HL-60/S4 treated with retinoic acid at 250 ng/mL for 4 days and 3 days (cell line): ENCODE measurements around the gene CEBPE.

Experiments used
- in situ Hi-C: fragments of 300-500 bp; cut with MboI; formaldehyde crosslinking; loops from 2 replicates; pipeline ENCODE4 v1.7.0; 2022; ENCODE audit warnings: low sequenced_read_pairs

Gene CEBPE

GRCh38 chr14:23086565-23086964 lies 32.5 kb downstream of the CEBPE start:
- in situ Hi-C loops = no loop called here

DNA sequence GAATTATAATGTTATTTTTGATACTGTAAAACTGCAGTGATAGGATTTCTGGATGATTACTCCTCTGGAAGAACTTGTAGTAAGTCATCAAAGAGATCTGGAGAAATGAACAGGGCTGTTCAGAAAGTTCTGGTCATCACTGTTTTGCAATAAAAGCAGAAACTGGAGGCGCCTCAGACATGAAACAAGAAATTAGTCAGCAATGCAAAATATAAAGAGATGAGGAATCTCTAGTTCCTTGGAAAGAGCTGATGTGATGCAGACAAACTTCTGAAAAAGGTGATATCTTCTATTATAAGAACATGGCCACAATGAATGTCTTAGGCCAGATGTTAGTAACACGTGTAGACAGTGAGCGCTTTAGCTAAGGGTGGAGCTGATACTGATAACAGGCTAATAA lies 33.6 kb downstream of the CEBPE start:
- in situ Hi-C loops = no loop called here

GRCh38 chr14:23080474-23080873 lies 38.6 kb downstream of the CEBPE start:
- in situ Hi-C loops = no loop called here

DNA sequence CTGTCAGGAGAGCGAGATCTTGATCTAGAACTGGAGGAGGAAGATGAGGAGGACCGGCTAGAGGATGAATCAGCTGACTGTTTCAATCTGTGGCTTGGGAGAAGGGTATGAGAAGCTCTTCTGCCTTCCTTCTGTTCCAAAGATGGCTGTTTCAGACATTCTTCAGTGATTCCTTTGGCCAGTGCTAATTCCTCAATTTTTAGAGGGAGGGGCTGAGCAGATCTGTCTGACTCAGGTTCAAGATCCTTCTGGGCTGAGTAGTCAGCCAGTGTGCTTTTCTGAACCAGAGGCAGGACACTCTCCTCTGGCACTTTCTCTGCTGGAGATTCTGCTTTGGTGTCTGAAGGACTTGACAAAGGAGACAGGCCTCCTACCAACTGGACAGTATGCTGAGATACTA lies 39.3 kb downstream of the CEBPE start:
- in situ Hi-C loops = no loop called here

GRCh38 chr14:23078692-23079116 lies 40.4 kb downstream of the CEBPE start:
- in situ Hi-C loops = no loop called here

DNA sequence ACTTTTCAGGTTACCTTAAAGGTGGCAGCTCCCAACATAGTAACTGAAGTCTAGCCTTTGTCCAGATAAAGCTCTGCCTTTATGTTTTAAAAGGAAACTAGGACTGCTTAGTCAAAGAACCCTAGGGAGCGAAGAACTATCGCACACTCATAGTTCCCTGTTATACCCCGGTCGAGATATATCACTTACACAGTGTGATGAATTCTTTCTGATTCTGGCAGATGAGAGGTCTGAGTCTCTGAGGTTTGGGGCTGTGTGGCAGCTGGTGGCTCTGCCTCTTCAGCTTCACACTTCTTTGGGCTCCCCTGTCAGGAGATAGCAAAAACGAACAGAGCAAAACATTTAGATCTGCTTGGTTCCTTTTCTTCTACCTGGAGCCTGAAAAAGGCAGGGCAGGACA lies 41.1 kb downstream of the CEBPE start:
- in situ Hi-C loops = no loop called here

GRCh38 chr14:23076785-23077408 lies 42.2 kb downstream of the CEBPE start:
- in situ Hi-C loops = no loop called here

DNA sequence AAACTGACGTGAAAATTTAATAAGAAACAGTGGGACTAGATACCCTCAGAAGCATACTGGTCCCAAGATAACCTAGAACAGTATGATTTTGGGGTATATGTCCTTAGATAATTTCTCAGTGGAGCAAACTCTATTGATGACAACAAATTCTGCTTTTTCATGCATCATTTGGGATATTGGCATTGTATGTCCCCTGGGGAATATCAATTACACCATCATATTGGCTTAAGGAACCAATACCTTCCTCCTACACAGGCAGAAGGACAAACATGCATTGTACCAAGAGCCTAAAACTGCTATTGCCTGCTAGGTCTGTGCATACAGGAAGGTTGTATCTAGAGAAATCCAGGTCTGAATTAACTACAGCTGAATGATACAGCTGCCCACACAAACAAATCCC lies 44.1 kb downstream of the CEBPE start:
- in situ Hi-C loops = no loop called here

GRCh38 chr14:23071921-23072539 lies 47.0 kb downstream of the CEBPE start:
- in situ Hi-C loops = no loop called here

GRCh38 chr14:23071244-23071920 lies 47.7 kb downstream of the CEBPE start:
- in situ Hi-C loops = no loop called here

- in situ Hi-C loops = no loop called here
These were observed 48.6 kb downstream of the CEBPE start for GRCh38 chr14:23070262-23071129.

DNA sequence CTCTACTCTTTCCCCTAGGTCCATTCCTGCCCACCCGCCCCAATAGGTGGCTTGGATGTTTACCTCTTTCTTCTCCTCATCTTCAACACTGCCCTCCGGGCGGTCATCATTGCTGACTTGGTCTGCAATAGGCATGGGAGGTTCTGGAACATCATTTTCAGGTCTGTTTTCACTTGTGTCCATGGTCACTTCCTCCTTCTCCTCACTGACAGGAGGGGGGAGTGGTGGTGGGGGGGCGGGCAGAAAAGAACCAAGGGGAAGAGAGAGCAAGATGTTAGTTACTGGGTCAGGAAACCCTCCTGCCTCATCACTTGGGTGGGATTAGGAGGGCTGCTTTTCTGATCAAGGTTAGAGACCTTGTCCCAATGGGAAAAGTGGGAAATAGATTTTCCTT lies 49.6 kb downstream of the CEBPE start:
- in situ Hi-C loops = no loop called here

- in situ Hi-C loops = no loop called here
These were observed 50.2 kb downstream of the CEBPE start for GRCh38 chr14:23068789-23069412.

DNA sequence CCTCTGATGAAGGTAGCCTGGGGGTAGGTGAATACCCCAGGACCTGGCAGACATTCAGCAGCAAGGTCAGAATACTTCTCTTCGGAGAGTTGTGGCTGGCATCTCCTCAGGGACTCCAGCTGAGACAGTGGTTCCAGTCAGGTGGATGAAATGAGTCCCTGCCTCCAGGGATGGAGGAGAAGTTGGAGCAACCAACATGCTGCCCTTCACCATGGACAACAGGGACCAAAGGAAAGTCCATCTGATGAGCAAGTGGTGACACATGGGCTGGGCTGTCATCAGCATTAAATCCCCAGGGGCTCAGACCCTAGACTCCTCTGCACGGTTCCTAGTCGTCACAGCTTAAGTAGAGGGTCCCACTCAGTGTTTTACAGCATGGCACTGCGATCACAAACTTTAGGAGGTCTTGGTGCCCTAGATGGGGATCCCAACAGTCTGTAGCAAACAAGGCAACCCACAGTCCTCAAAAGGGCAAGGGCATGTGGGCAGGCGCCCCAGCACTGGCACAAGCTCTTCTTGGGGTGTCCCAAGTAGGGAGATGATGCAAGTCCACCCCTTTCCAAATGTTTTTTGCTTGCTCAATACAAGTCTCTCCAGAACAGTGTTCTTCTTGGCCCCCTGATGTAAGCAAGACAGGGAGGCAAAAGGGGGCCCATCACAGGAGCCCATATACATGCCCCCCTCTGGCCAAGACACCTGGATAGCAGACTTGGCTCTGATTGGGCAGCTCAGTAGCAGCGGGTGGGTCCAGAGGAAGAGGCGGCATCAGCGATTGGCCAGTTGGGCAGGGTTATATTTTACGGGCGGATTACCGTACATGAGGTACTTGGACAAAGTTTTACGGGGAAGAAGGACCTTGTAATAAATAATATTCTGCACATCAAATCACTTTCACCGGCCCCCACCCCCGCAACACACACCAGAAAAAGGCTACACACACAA lies 50.9 kb downstream of the CEBPE start:
- in situ Hi-C loops = no loop called here
